GM19023 (cell line): Measurements from ENCODE around the gene TBCK.
"Not testable (repeated sequence)": the region's sequence is repeated elsewhere in the genome, so short reads cannot be mapped to it uniquely, and the experiment has no call there.

Experiments
- ATAC-seq: cut with Tn5 transposase; IDR thresholded peaks from one replicate; pipeline ENCODE4 v1.9.1; 2021; ENCODE audit warnings: mild to moderate bottlenecking, moderate library complexity; ENCODE audit not compliant: unreplicated experiment

The TBCK gene

DNA sequence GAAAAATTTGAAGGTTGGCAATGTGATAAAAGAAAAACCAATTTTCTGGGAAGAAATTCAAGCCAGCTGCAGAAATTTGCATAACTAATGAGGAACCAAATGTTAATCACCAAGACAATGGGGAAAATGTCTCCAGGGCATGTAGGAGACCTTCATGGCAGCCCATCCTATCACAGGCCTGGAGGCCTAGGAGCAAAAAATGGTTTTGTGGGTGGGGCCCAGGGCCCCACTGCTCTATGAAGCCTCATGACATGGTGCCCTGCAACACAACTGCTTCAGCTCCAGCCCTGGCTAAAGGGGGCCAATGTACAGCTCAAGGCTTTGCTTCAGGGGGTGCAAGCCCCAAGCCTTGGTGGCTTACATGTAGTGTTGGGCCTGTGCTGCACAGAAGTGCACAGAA, 184.0 kb downstream of the TBCK start:
- ATAC-seq: no peak

DNA sequence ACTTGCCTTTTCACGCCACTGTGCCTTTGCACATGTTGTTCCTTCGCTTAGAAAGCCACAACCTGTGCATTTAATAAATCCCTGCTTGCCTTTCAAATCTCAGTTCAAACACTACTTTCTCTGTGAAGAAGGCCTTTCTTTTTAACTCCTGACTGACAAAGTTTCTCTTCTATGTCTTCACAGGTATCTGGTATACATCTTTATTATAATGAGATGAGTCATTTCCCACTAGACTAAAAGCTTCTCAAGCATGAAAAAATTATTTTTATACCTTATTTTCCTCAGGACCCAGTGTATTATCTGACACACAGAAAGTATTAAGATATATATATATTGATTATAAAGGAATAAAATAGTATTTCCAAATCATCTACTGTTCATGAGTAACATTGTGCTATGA, 189.9 kb downstream of the TBCK start:
- no peak for ATAC-seq

DNA sequence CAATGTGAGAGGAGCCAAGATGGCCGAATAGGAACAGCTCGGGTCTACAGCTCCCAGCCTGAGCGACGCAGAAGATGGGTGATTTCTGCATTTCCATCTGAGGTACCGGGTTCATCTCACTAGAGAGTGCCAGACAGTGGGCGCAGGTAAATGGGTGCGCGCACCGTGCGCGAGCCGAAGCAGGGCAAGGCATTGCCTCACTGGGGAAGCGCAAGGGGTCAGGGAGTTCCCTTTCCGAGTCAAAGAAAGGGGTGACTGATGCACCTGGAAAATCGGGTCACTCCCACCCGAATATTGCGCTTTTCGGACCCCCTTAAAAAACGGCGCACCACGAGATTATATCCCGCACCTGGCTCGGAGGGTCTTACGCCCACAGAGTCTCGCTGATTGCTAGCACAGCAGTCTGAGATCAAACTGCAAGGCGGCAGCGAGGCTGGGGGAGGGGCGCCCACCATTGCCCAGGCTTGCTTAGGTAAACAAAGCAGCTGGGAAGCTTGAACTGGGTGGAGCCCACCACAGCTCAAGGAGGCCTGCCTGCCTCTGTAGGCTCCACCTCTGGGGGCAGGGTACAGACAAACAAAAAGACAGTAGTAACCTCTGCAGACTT, 196.0 kb downstream of the TBCK start:
- ATAC-seq: not testable (repeated sequence)

DNA sequence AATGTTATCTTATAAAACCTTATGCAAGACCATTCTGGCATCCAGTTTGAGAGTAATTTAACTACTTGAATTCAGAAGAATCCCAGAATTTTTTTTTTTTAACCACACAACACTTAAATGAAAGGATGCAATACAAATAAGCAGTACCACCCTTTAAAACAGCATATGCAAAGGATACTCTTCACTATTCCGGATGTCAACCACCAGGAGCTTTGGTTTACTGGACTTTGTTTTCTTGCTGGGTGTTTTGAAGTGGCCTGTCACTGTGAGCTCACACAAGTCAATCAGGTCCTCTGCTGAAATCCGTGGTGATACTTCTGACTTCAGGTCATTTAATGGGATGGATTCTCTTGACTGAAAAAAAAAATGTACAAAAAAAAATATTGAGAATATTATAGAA, 200.0 kb downstream of the TBCK start:
- no peak for ATAC-seq

DNA sequence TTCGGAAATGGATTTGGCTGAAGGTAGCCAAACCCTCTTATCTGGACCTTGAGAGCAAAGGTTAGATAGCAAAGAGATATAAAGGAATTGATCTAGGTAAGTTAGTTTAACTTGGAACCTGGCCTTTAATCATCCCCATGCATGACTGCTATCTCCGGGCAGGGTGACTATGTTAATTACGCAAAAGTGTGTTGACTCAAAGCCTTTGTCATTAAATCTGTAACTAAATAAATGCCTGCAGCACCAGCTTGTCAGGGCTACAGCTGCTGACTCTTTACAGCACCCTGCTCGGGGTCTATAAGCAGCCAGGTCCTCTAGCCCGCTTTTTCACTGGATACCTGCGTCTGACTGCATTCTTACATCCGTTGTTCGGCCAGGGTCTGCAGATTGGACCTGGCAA, 201.7 kb downstream of the TBCK start:
- no peak for ATAC-seq

DNA sequence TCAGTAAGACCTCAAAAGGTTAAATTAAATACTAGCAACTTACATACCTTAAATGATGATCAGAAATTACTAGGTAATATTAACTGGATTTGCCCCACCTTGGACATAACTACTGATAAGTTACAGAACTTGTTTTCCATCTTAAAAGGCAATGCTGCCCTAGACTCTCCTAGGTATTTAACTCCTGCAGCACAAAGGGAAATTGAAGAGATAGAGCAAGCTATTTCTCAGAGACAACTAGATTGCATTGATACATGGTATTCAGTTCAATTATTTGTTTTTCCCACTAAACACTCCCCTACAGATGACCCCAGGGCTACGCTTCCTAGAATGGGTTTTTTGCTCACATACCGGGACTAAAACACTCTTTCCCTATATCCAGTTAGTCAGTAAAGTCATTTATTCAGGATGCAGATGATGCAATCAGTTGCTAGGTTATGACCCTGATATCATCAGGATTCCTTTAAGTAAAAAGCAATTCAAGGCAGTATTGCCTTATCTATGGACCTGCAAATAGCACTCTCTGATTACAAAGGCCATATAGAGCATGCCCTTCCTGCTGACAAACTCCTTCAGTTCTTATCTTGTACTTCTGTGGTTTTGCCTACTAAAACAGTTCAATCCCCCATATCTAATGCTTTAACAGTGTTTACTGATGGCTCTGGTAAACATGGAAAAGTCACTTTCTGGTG, 204.1 kb downstream of the TBCK start:
- ATAC-seq: not testable (repeated sequence)

DNA sequence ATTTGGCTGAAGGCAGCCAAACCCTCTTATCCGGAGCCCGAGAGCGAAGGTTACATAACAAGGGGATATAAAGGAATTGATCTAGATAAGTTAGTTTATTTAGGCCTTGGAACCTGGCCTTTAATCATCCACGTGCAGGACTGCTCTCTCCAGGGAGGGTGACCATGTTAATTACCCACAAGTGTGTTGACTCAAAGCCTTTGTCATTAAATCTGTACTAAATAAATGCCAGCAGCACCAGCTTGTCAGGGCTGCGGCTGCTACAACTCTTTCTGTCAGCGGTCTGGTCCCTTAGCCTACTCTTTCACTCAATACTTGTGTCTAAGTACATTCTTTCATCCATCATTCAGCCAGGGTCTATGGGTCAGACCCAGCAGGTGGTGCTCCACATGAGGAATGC, 206.1 kb downstream of the TBCK start:
- ATAC-seq: no peak

DNA sequence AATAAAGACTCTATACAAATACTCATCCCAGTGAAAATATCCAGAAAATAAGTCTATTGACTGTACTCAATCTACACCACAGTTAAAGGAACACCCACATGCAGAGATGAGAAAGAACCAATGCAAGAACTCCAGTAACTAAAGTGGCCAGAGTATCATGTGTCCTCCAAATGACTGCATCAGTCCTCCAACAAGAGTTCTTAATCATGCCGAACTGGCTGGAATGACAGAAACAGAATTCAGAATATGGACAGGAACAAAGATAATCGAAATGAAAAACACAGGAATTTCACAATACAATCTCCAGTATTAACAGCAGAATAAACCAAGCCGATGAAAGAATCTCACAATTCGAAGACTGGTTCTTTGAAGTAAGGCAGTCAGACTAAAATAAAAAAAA, 210.3 kb downstream of the TBCK start:
- ATAC-seq: no peak

DNA sequence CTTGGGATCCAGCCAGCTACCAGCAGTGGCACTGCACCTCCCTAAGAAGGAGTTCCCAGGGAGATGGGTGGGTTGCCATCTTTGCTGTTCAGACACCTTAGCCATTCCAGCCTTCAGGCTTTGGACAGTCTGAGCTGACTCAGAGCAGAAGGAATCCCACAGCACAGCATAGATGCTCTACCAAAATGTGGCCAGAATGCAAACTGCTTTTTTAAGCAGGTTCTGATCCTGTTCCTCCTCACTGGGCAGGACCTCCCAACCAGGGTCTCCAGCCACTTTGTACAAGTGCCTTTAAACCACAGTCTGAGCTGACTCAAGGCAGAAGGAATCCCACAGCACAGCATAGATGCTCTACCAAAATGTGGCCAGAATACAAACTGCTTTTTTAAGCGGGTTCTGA, 211.7 kb downstream of the TBCK start:
- no peak for ATAC-seq

DNA sequence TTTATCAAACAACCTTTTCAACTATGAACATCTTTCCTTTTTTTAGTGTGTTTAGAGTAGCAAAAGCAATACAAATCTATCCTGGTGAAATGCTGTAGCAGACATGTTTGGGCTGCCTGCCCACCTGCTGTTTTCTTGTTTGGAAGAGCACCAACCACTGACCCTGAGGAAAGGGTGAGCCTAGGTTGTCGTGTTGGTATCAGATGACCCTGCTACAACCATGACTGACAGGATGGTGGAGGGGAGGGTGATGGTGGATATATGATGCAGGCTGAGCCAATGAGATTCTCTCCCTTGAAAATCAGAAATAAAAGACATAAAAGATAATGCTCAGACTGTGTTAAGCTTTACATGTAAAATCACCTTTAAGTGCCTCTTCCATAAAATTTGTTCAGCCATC, 219.6 kb downstream of the TBCK start:
- no peak for ATAC-seq

DNA sequence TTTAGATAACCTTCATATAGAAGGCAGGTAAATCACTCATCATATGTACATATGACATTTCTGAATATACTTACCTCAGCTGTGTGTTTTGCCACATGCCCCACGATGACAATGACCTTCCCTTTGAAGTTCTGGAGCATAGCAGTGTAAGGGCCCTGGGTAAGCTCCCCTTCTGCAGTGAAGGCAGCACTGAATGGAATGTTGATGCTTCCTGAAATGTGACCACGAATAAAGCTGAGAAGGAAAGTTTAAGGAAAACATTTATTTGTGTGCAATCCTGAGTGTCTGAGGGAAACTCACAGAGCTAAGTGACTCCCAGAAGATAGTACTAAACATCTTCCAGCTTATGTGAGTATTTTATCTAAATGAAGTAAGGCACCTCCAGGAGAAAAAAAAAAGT, 220.6 kb downstream of the TBCK start:
- ATAC-seq: no peak

DNA sequence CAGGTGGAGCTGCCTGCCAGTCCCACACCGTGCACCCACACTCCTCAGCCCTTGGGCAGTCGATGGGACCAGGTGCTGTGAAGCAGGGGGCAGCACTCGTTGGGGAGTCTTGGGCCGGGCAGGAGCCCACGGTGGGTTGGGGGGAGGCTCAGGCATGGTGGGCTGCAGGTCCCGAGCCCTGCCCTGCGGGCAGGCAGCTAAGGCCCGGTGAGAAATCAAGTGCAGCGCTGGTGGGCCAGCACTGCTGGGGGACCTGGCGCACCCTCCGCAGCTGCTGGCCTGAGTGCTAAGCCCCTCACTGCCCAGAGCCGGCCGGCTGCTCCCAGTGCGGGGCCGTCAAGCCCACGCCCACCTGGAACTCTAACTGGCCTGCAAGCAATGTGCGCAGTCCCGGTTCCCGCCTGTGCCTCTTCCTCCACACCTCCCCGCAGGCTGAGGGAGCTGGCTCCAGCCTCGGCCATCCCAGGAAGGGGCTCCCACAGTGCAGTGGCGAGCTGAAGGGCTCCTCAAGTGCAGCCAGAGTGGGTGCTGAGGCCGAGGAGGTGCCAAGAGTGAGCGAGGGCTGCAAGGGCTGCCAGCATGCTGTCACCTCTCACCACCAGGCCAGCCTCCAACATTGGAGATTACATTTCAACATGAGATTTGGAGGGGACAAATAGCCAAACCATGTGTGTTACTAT, 223.5 kb downstream of the TBCK start:
- no peak for ATAC-seq

DNA sequence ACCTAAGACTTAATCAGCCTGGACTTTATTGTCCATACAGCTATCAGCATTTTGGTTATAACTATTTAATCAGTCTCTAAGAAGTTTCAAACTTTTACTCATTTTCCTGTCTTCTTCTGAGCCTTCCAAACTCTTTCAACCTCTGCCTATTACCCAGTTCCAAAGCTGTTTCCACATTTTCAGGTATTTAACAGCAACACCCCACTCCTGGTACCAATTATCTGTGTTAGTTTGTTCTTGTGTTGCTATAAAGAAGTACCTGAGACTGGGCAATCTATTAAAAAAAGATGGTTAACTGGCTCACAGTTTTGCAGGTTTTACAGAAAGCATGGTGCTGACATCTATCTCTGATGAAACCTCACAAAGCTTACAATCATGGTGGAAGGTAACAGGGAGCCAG, 225.2 kb downstream of the TBCK start:
- ATAC-seq: no peak

DNA sequence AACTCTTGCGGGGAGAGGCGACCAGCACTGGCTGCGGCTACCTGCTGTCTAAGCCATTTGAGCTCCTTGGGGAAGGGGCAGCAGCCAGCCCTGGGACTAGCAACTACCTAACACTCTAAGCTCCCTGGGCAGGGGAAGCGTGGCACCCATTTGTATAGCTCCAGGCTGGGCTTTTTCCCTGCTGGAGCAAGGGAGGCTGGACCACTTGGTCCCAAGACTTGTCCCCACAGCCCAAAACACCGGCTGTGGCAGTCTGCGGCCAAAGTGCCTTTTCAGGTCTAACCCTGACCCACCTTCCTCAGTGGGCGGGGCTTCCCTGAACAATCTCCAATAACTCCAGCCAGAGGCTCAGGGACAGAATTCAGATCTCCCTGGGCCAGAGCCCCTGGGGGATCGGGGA, 232.9 kb downstream of the TBCK start:
- ATAC-seq: no peak

DNA sequence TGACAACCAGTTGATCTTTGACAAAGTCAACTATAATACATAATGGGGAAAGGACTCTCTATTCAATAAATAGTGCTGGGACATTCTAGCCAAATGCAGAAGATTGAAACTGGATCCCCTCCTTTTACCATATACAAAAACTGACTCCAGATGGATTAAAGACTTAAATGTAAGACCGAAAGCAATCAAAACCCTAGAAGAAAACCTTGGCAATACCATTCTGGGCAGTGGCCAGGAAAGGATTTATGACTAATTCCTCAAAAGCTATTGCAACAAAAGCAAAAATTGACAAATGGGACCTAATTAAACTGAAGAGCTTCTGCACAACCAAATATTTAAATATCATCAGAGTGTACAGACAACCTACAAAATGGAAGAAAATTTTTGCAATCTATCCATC, 235.6 kb downstream of the TBCK start:
- no peak for ATAC-seq

DNA sequence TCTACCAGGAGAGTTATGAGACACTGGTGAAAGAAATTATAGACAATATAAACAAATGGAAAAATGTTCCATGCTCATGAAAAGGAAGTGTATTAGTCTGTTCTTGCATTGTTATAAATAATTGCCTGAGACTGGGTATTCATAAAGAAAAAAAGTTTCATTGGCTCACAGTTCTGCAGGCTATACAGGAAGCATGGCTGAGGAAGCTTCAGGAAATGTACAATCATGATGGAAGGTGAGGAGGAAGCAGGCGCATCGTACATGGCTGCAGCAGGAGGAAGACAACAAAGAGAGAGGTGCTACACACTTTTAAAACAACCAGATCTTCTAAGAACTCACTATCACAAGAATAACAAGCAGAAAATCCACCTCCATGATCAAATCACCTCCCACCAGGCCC, 236.4 kb downstream of the TBCK start:
- ATAC-seq: no peak

DNA sequence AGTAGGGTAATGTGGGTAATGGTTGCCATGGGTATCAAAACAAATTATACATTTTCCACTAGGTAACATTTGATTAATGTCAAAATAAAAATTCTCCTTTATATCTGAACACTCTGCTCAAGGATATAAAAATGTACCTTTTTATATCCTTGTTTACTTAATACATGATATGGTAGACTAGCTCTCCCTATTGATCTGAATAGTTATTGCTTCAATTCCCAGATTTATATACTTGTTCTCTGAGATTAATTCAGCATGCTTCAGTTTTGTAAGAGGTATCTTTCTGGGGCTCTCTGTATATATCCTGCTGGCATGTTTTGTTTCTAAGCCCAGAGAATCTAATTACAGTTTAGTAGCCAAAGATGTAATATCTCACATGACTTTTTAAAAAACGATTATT, 251.0 kb downstream of the TBCK start:
- no peak for ATAC-seq

DNA sequence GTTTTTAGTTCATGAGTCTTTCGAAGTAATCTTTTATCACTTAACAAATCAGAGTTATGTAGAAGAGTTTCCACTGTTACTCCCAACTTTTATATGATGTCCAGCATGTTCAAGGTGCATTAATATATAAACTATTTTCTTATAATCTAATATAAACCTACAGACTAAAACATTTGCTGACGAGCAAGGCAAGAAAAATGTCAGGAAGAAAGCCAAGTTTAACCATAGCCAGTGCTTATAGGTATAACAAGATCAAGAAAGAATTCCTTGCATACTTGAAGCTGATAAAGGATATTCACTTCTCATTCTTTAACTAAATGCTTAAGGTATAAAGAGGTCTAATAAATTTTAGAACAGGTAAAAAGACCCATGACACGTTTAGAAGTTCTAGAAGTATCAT, 253.0 kb downstream of the TBCK start:
- ATAC-seq: no peak

DNA sequence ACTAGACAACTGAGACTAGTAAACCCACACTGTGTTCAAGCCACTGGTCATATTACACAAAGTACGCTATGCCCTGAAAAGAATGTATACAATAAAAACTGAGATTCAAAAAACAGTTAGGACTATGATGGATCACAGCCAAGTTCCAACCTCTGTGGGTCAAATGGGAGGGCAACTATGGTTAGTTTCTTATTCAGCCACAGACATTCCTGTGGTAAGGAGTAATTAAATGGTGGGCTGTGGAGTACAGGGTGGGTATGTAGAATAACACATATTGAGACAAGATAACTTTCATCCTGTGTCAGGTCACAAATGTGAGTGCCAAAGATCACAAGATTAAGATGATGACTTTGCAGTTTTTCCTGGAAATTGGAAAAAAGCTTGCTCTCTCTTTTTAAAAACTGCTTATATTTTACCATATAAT, 253.5 kb downstream of the TBCK start:
- ATAC-seq: no peak

DNA sequence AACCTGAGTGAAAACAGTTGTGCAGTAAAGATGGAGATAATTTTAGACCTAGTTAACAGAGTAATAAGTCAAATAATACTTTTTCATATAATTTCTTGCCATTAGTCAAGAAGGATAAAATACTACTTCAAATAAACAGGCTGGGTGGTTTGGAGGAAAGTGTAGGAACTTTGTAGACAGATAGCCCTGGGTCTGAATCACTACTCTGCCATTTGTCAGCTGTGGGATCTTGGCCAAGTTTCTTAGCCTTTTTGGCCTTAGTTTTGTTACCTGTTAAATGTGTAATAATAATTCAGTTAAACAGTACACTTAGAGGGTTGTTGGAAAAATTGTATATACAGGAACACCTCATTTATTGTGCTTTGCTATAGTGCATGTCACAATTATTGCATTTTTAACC, 257.1 kb downstream of the TBCK start:
- no peak for ATAC-seq

DNA sequence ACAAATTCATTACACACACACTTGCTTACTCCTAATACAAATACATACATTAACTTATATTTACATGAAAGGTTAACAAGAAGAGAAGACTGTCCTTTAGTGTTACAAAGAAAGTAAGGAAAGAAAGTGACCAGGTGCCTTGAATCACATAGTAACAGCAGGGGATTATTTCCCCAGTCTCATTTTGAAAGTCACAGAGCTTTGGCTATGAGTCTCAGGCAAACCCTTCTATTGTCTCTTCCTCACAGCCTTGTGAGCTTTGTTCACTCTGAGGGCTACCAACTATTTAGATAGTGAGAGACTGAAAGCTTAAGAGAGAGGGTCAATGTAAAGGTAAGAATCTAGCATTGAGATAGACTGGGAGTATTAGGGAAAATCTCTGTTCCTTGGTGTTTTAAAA, 259.1 kb downstream of the TBCK start:
- peak; percentile 57 for ATAC-seq

DNA sequence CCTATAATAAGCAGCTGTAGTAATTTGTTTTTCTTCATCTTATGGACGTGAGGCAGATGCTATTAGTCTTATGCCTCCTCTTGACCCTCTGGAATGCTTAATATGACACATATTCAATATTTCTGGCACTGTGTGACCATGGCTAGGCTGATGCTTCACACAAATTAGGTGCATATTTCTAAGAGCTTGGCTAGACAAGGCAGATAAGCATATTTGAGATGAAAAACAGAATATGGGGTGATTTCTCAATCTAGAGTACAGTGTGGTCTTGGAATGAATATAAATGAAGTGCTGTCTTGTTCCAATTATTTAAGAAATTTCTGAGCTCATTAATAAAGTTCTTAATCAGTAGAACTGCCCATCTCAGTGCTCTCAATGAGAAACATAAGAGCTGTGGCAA, 264.5 kb downstream of the TBCK start:
- no peak for ATAC-seq
